Natural killer cell (primary cell): ENCODE results near the gene CCDC112. TPM values are rescaled to one million over a fixed set of nuclear protein-coding genes. Genes with fewer than 3 reads are reported as not detected.

Experiments
- ATAC-seq, 3 donors: fragments of 150-1000 bp in 2 of 3; fragments of 200-7000 bp in 1 of 3; cut with Tn5 transposase; 1 replicate in 1 of 3; 2 replicates in 2 of 3; pipeline ENCODE4 v1.10.0; 2021; ENCODE audit warnings: mild to moderate bottlenecking in 2 of 3, moderate library complexity in 2 of 3
- DNase-seq, 2 donors: peaks; one replicate each; pipeline versions ENCODE4 v3.0.0 to v3.0.0-alpha.2; 2013 to 2021; ENCODE audit warnings: mixed read lengths in 1 of 2
- H3K27ac ChIP-seq: one replicate; pipeline ENCODE4 v1.5.1; 2013; ENCODE audit warnings: mild to moderate bottlenecking, low read length
- H3K27me3 ChIP-seq: one replicate; pipeline ENCODE4 v1.6.1; 2013; ENCODE audit warnings: low read length; ENCODE audit not compliant: control insufficient read depth, insufficient read depth
- H3K36me3 ChIP-seq: one replicate; pipeline ENCODE4 v1.6.1; 2013; ENCODE audit warnings: low read length; ENCODE audit not compliant: control insufficient read depth, insufficient read depth
- H3K4me1 ChIP-seq: one replicate; pipeline ENCODE4 v1.6.1; 2013; ENCODE audit warnings: low read length; ENCODE audit not compliant: control insufficient read depth, insufficient read depth
- H3K4me3 ChIP-seq: one replicate; pipeline ENCODE4 v1.5.1; 2013; ENCODE audit warnings: low read length
- H3K9me3 ChIP-seq: one replicate; pipeline ENCODE4 v1.6.1; 2013; ENCODE audit warnings: low read length; ENCODE audit not compliant: control insufficient read depth, insufficient read depth
- H3K27ac Mint-ChIP-seq, 2 donors: one replicate each; pipeline ENCODE4 v1.8.0; 2022; ENCODE audit warnings: mild to moderate bottlenecking in 2 of 2, mixed read lengths in 2 of 2, moderate library complexity in 1 of 2
- H3K27me3 Mint-ChIP-seq, 2 donors: one replicate each; pipeline ENCODE4 v1.8.0; 2022; ENCODE audit warnings: low read depth in 2 of 2, mixed read lengths in 2 of 2
- H3K36me3 Mint-ChIP-seq: one replicate; pipeline ENCODE4 v1.8.0; 2022; ENCODE audit warnings: mixed read lengths
- H3K4me1 Mint-ChIP-seq, 2 donors: one replicate each; pipeline ENCODE4 v1.8.0; 2022; ENCODE audit warnings: mixed read lengths in 2 of 2
- H3K4me3 Mint-ChIP-seq: one replicate; pipeline ENCODE4 v1.8.0; 2022; ENCODE audit warnings: mild to moderate bottlenecking, moderate library complexity, mixed read lengths
- H3K9me3 Mint-ChIP-seq, 2 donors: one replicate each; pipeline ENCODE4 v1.8.0; 2022; ENCODE audit warnings: mixed read lengths in 2 of 2
- WGBS: methylation state at CpG from one replicate; pipeline ENCODE4 v1.1.7; 2013; ENCODE audit warnings: missing lambda C conversion rate; ENCODE audit not compliant: insufficient coverage; 5-methylcytosine and 5-hydroxymethylcytosine counted together
- intact Hi-C: fragments of 100-400 bp; cut with micrococcal nuclease; formaldehyde crosslinking; loops from one replicate; pipeline ENCODE4 v1.14.2; 2022
- total RNA-seq, 4 donors: library from RNA; stranded (reverse); fragments of 120-200 nt in 1 of 4; gene quantifications; one replicate each; pipeline versions ENCODE4 v1.2.3 to v1.2.4, GENCODE V29; 2013 to 2022
- TF ChIP-seq, protein P1 (sequence below): fragments of 200-600 bp; IDR thresholded peaks from one replicate; pipeline ENCODE4 v1.8.0; 2022; ENCODE audit warnings: antibody characterized with exemption

CCDC112 gene
- total RNA-seq, 3 donors from 2014 or later (not counting 1 experiment from before 2014, with no cell fraction given), result 2.5 to 3.7 (median 3.1) TPM

- no peak for ATAC-seq
- H3K27me3 Mint-ChIP-seq, result peaks cover 36 to 62% of the 10 kb centered on the region in 2 donors
- WGBS, result 84% methylated on average over 3 of the region's 3 CpGs
- no peak overlapping the region for H3K4me3 Mint-ChIP-seq
- H3K9me3 Mint-ChIP-seq, result no peaks in the 10 kb centered on the region
- Histone ChIP-seq H3K27ac (no peak overlapping the region), H3K4me1 (no peaks in the 10 kb centered on the region), H3K36me3 (no peaks in the 10 kb centered on the region), H3K4me3 (no peak overlapping the region), H3K27me3 (peaks cover 4% of the 10 kb centered on the region), H3K9me3 (no peaks in the 10 kb centered on the region)
- intact Hi-C loops, result no loop called here
- H3K36me3 Mint-ChIP-seq, result no peaks in the 10 kb centered on the region
- no peak for DNase-seq
- H3K4me1 Mint-ChIP-seq, result no peaks in the 10 kb centered on the region
- TF ChIP-seq, protein P1, sequence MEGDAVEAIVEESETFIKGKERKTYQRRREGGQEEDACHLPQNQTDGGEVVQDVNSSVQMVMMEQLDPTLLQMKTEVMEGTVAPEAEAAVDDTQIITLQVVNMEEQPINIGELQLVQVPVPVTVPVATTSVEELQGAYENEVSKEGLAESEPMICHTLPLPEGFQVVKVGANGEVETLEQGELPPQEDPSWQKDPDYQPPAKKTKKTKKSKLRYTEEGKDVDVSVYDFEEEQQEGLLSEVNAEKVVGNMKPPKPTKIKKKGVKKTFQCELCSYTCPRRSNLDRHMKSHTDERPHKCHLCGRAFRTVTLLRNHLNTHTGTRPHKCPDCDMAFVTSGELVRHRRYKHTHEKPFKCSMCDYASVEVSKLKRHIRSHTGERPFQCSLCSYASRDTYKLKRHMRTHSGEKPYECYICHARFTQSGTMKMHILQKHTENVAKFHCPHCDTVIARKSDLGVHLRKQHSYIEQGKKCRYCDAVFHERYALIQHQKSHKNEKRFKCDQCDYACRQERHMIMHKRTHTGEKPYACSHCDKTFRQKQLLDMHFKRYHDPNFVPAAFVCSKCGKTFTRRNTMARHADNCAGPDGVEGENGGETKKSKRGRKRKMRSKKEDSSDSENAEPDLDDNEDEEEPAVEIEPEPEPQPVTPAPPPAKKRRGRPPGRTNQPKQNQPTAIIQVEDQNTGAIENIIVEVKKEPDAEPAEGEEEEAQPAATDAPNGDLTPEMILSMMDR, result no peak
- no peak overlapping the region for H3K27ac Mint-ChIP-seq
Measured at GRCh38 chr5:115320006-115320405, 23.6 kb upstream of the CCDC112 start.

DNA sequence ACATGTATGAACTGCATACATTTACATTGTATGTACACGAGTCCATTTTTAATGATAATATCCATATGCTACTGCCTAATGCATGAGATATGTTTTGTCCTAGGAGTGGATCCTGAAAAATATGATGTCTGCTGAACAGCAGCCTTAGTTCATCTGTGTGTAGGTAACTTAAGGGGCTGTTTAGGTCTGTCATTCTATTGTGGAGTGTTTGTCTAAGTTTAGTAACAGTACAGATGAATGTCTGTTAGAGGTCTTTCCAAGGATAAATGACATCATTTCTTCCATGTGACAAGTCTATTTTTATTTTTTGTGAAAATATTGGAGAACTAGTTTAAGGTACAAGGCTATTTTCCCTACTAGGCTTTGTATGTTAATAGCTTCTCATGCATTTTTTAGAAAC is 22.6 kb upstream of the CCDC112 start:
- no peak overlapping the region for H3K27ac ChIP-seq
- DNase-seq, result no peak
- H3K9me3 ChIP-seq, result no peaks in the 10 kb centered on the region
- peaks cover 4% of the 10 kb centered on the region for H3K27me3 ChIP-seq
- H3K4me3 Mint-ChIP-seq, result no peak overlapping the region
- H3K4me3 ChIP-seq, result no peak overlapping the region
- H3K27ac Mint-ChIP-seq, result no peak overlapping the region
- H3K27me3 Mint-ChIP-seq, result peaks cover 33 to 59% of the 10 kb centered on the region in 2 donors
- H3K9me3 Mint-ChIP-seq, result no peaks in the 10 kb centered on the region
- TF ChIP-seq, protein P1, result no peak
- WGBS, result no CpG with 5 or more reads among the region's 1 CpG
- H3K4me1 ChIP-seq, result no peaks in the 10 kb centered on the region
- intact Hi-C loops, result no loop called here
- no peaks in the 10 kb centered on the region for H3K36me3 ChIP-seq
- ATAC-seq, result no peak
- H3K4me1 Mint-ChIP-seq, result no peaks in the 10 kb centered on the region
- no peaks in the 10 kb centered on the region for H3K36me3 Mint-ChIP-seq

- TF ChIP-seq, protein P1, result no peak
- Histone ChIP-seq H3K4me3 (no peak overlapping the region), H3K27me3 (peaks cover 6% of the 10 kb centered on the region), H3K9me3 (no peaks in the 10 kb centered on the region), H3K36me3 (no peaks in the 10 kb centered on the region), H3K27ac (no peak overlapping the region), H3K4me1 (no peaks in the 10 kb centered on the region)
- Mint-ChIP-seq H3K4me1 (no peaks in the 10 kb centered on the region), H3K4me3 (no peak overlapping the region), H3K27me3 (peaks cover 28 to 52% of the 10 kb centered on the region in 2 donors), H3K9me3 (no peaks in the 10 kb centered on the region), H3K36me3 (no peaks in the 10 kb centered on the region), H3K27ac (no peak overlapping the region)
- ATAC-seq (no peak), DNase-seq (no peak)
- intact Hi-C loops, result no loop called here
- 86% methylated on average over 1 of the region's 1 CpG for WGBS
Measured at GRCh38 chr5:115317736-115318135, 21.3 kb upstream of the CCDC112 start.

GRCh38 chr5:115317320-115317719 is 20.9 kb upstream of the CCDC112 start:
- Mint-ChIP-seq H3K36me3 (no peaks in the 10 kb centered on the region), H3K27me3 (peaks cover 26 to 50% of the 10 kb centered on the region in 2 donors), H3K9me3 (no peaks in the 10 kb centered on the region), H3K4me1 (no peaks in the 10 kb centered on the region), H3K27ac (no peak overlapping the region), H3K4me3 (no peak overlapping the region)
- intact Hi-C loops, result no loop called here
- Histone ChIP-seq H3K27ac (no peak overlapping the region), H3K9me3 (no peaks in the 10 kb centered on the region), H3K4me3 (no peak overlapping the region), H3K27me3 (peaks cover 6% of the 10 kb centered on the region), H3K4me1 (no peaks in the 10 kb centered on the region), H3K36me3 (no peaks in the 10 kb centered on the region)
- DNase-seq, result no peak
- no peak for ATAC-seq
- TF ChIP-seq, protein P1, result no peak
